ENCODE results near the gene TUBGCP3.

TUBGCP3 gene

DNA sequence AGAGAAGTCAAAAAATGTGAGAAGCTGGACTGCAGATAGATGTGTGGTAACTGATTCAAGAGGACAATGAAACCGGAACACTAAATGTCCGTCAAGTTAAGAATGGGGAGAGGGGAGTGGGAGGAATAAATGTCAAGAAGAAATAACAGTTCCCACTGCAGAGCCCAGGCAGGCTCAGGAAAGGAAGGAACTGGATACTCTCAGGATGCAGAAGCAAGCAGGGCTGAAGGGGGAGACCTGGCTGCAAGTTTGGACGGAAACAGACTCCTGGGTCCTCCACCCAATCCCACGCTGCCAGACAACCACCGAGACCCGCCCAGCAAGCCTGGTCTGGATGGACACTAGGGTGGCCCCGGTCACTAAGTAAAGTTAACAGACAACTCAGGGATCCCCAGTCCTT is 18.1 kb downstream of the TUBGCP3 start:
- ChIA-PET CTCF (interaction anchor here (1.7 kb wide), 1 partner anchor 37 kb away, joined by 5 read pairs; no protein-coding TSS in a partner anchor), POLR2A (no interaction called here)
- H3K4me3 ChIP-seq (ENCODE audit: low read depth, low read length), result no peak overlapping the region
- no peak for DNase-seq (ENCODE audit: low read depth, low spot score)
- TF ChIP-seq, protein P1, sequence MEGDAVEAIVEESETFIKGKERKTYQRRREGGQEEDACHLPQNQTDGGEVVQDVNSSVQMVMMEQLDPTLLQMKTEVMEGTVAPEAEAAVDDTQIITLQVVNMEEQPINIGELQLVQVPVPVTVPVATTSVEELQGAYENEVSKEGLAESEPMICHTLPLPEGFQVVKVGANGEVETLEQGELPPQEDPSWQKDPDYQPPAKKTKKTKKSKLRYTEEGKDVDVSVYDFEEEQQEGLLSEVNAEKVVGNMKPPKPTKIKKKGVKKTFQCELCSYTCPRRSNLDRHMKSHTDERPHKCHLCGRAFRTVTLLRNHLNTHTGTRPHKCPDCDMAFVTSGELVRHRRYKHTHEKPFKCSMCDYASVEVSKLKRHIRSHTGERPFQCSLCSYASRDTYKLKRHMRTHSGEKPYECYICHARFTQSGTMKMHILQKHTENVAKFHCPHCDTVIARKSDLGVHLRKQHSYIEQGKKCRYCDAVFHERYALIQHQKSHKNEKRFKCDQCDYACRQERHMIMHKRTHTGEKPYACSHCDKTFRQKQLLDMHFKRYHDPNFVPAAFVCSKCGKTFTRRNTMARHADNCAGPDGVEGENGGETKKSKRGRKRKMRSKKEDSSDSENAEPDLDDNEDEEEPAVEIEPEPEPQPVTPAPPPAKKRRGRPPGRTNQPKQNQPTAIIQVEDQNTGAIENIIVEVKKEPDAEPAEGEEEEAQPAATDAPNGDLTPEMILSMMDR (IDR thresholded peaks at IDR 0.05; ENCODE audit: insufficient read depth, low read length, missing control alignments), result no peak

DNA sequence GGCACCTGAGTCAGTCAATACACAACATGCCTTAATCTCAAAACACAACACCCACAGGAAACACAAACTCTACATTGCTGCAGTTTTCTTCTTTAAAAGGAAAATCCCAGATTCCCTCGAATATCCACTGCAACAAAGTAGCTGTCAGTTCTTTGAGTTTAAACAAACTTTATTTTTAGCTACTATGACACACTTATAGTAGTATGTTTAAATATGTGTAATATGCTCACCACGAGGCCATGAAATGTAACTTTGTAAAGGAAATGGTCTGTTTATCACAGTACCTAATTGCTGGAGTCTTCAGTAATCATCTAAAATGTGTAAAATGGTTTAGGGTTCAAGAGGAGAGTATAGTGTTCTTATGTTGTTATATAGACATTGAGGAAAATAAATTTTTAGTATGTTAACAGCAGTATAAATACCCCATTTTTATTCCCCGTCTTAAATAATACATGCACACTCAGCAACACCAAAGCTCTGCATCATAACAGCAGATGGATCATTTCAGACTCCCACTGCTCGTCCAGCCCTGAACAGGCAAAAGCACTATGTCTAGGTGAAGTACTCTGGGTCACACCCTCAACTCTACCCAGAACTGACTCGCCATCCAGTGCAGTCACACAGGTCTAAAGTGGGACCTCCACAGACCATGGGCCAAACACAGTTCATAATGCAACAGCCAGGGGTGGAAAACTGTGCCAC is 20.6 kb downstream of the TUBGCP3 start:
- H3K4me3 ChIP-seq (ENCODE audit: low read depth, low read length), result no peak overlapping the region
- DNase-seq (ENCODE audit: low read depth, low spot score), result no peak
- POLR2A ChIA-PET, result no interaction called here
- CTCF ChIA-PET, result no interaction called here
- TF ChIP-seq, protein P1 (IDR thresholded peaks at IDR 0.05; ENCODE audit: insufficient read depth, low read length, missing control alignments), result no peak

DNA sequence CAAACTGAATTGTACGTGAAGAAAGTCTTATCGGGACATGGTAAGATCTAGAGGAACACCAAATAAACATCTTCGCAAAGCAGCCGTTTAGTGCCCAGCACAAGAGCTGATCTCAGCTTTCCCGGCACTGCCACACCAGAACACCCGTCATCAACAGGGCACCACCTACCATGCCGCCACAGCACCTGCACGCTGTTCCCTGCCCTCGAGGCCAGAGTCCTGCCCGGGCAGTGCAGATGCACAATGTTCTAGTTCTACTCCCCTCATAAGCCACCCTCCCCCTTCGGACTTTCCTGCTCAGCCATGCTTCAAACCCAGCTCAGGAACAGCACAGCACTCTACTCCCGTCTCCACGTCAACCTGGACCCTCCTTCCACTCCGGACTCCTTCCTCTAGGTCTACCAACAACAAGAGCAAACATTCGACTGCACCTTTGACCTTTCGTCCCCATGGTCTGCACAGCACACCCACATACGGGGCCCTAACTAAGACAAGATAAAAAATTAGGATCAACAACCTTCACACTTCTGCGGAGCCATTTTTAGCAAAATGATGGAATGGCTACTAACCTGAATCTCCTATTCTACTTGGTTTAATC is 25.1 kb downstream of the TUBGCP3 start:
- no peak overlapping the region for H3K4me3 ChIP-seq (ENCODE audit: low read depth, low read length)
- CTCF ChIA-PET, result no interaction called here
- POLR2A ChIA-PET, result no interaction called here
- no peak for DNase-seq (ENCODE audit: low read depth, low spot score)
- TF ChIP-seq, protein P1 (IDR thresholded peaks at IDR 0.05; ENCODE audit: insufficient read depth, low read length, missing control alignments), result no peak

DNA sequence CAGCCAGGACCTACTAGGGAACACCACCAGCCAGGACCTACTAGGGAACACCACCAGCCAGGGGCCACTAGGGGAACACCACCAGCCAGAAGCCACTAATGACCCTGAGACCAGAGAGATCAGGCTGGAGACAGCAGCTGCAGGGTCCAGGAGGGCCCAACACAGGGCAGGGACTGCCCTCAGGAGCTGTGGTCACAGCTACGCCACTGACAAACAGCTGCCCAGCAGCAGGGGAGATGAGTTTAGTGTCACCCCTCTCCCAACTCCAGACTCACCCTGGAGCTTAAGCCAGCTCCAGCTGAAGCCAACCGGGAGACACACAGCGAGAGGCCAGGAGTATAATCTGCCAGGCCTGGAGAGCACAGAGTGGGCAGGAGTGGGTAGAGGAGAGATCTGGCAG is 25.7 kb downstream of the TUBGCP3 start:
- DNase-seq (ENCODE audit: low read depth, low spot score), result no peak
- CTCF ChIA-PET, result no interaction called here
- no peak overlapping the region for H3K4me3 ChIP-seq (ENCODE audit: low read depth, low read length)
- POLR2A ChIA-PET, result no interaction called here
- TF ChIP-seq, protein P1 (IDR thresholded peaks at IDR 0.05; ENCODE audit: insufficient read depth, low read length, missing control alignments), result no peak

DNA sequence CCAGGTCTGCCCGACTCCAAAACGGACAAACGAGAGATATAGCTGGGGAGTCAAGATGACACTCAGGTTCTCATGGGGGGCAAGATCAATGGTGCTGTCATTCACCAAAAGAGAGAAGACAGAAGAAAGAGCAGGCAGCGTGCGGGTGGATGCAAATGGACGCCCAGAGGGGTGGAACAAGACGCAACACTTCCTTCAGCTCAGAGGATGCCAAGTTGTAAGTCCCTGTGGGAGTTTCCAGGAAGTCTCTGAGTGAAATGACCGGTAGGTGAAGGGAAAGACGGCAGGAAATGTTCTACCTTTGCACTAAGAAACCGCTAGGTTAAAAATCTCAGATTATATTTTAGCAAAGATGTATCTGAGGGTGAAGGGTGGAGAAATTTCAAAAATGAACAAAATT is 26.5 kb downstream of the TUBGCP3 start:
- TF ChIP-seq, protein P1 (IDR thresholded peaks at IDR 0.05; ENCODE audit: insufficient read depth, low read length, missing control alignments), result no peak
- POLR2A ChIA-PET, result no interaction called here
- DNase-seq (ENCODE audit: low read depth, low spot score), result no peak
- CTCF ChIA-PET, result interaction anchor here (1.3 kb wide), 1 partner anchor 9 kb away, joined by 4 read pairs; no protein-coding TSS in a partner anchor
- H3K4me3 ChIP-seq (ENCODE audit: low read depth, low read length), result no peak overlapping the region

DNA sequence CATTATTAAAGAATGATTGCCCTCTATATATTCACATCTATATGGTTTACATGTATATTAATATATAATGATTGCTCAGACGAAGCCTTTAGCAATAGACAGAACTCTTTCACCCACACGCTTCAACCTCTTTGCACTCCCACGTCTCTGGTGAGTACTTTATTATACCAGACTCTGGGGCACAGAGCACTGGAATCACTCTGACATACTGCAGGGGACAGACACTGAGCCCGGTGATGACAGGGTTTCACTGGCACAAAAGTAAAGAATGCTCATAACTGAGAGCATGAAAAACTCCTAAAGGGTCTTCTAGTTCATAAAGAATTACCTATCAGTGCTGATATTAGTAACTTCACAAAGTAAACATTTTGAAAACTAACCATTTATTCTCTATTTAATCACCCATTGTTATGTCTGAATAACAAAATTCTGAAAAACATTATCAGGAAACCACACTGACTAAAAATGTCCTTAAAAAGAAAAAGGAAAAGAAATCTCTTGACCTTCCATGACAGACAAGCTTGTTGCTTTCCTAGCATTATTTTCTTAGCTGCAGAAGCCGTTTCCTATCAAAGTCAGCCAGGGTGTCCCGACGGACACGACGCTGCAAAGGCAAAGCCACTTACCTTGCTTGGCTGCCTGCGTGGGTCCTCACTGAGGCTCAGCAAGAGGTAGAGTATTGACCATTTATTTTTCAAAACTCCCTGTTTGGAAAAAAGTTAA is 29.1 kb downstream of the TUBGCP3 start:
- TF ChIP-seq, protein P1 (IDR thresholded peaks at IDR 0.05; ENCODE audit: insufficient read depth, low read length, missing control alignments), result no peak
- CTCF ChIA-PET, result no interaction called here
- DNase-seq (ENCODE audit: low read depth, low spot score), result no peak
- H3K4me3 ChIP-seq (ENCODE audit: low read depth, low read length), result no peak overlapping the region
- POLR2A ChIA-PET, result no interaction called here
